PFSK-1 (cell line): ENCODE measurements around the gene PRKCE.

Source experiments
- FOXP2 ChIP-seq: optimal IDR thresholded peaks from 2 replicates; pipeline ENCODE3; 2011; ENCODE audit warnings: borderline replicate concordance, control low read depth, inconsistent platforms; ENCODE audit not compliant: insufficient read depth; ENCODE audit errors: extremely low read length, extremely low read depth
- POLR2AphosphoS5 ChIP-seq: IDR thresholded peaks from 2 replicates; pipeline ENCODE4 v1.6.1; 2012; ENCODE audit warnings: low read depth, mild to moderate bottlenecking, control low read depth, low read length, moderate library complexity
- REST ChIP-seq, 2 experiments: IDR thresholded peaks; 2 replicates each; pipeline versions ENCODE4 v1.6.1 to v1.8.0; 2011 to 2012; ENCODE audit warnings: low read depth in 2 of 2, low read length in 2 of 2, control low read depth in 1 of 2, inconsistent platforms in 1 of 2, mild to moderate bottlenecking in 1 of 2, moderate library complexity in 1 of 2; ENCODE audit not compliant: insufficient read depth in 1 of 2
- TAF1 ChIP-seq: IDR thresholded peaks from 2 replicates; pipeline ENCODE4 v1.6.1; 2012; ENCODE audit warnings: low read length, control low read depth, borderline replicate concordance; ENCODE audit not compliant: insufficient read depth

- TF ChIP-seq REST (IDR thresholded peaks at IDR 0.05; ENCODE audit: insufficient read depth in 1 of 2, low read depth in 2 of 2, low read length in 2 of 2) (no peak), POLR2AphosphoS5 (no peak), FOXP2 (no peak), TAF1 (no peak)
Measured at GRCh38 chr2:45964906-45965305, 313.4 kb downstream of the PRKCE start.
